Natural killer cell (primary cell): Measurements from ENCODE around the gene TYRO3. TPM values are rescaled to one million over a fixed set of nuclear protein-coding genes. Genes with fewer than 3 reads are reported as not detected.
"Not testable (repeated sequence)": the region's sequence is repeated elsewhere in the genome, so short reads cannot be mapped to it uniquely, and the experiment has no call there.

Experiments
- ATAC-seq, 3 donors: fragments of 150-1000 bp in 2 of 3; fragments of 200-7000 bp in 1 of 3; cut with Tn5 transposase; 1 replicate in 1 of 3; 2 replicates in 2 of 3; pipeline ENCODE4 v1.10.0; 2021; ENCODE audit warnings: mild to moderate bottlenecking in 2 of 3, moderate library complexity in 2 of 3
- DNase-seq, 2 donors: peaks; one replicate each; pipeline versions ENCODE4 v3.0.0 to v3.0.0-alpha.2; 2013 to 2021; ENCODE audit warnings: mixed read lengths in 1 of 2
- H3K27ac ChIP-seq: one replicate; pipeline ENCODE4 v1.5.1; 2013; ENCODE audit warnings: mild to moderate bottlenecking, low read length
- H3K27me3 ChIP-seq: one replicate; pipeline ENCODE4 v1.6.1; 2013; ENCODE audit warnings: low read length; ENCODE audit not compliant: control insufficient read depth, insufficient read depth
- H3K36me3 ChIP-seq: one replicate; pipeline ENCODE4 v1.6.1; 2013; ENCODE audit warnings: low read length; ENCODE audit not compliant: control insufficient read depth, insufficient read depth
- H3K4me1 ChIP-seq: one replicate; pipeline ENCODE4 v1.6.1; 2013; ENCODE audit warnings: low read length; ENCODE audit not compliant: control insufficient read depth, insufficient read depth
- H3K4me3 ChIP-seq: one replicate; pipeline ENCODE4 v1.5.1; 2013; ENCODE audit warnings: low read length
- H3K9me3 ChIP-seq: one replicate; pipeline ENCODE4 v1.6.1; 2013; ENCODE audit warnings: low read length; ENCODE audit not compliant: control insufficient read depth, insufficient read depth
- H3K27ac Mint-ChIP-seq, 2 donors: one replicate each; pipeline ENCODE4 v1.8.0; 2022; ENCODE audit warnings: mild to moderate bottlenecking in 2 of 2, mixed read lengths in 2 of 2, moderate library complexity in 1 of 2
- H3K27me3 Mint-ChIP-seq, 2 donors: one replicate each; pipeline ENCODE4 v1.8.0; 2022; ENCODE audit warnings: low read depth in 2 of 2, mixed read lengths in 2 of 2
- H3K36me3 Mint-ChIP-seq: one replicate; pipeline ENCODE4 v1.8.0; 2022; ENCODE audit warnings: mixed read lengths
- H3K4me1 Mint-ChIP-seq, 2 donors: one replicate each; pipeline ENCODE4 v1.8.0; 2022; ENCODE audit warnings: mixed read lengths in 2 of 2
- H3K4me3 Mint-ChIP-seq: one replicate; pipeline ENCODE4 v1.8.0; 2022; ENCODE audit warnings: mild to moderate bottlenecking, moderate library complexity, mixed read lengths
- H3K9me3 Mint-ChIP-seq, 2 donors: one replicate each; pipeline ENCODE4 v1.8.0; 2022; ENCODE audit warnings: mixed read lengths in 2 of 2
- WGBS: methylation state at CpG from one replicate; pipeline ENCODE4 v1.1.7; 2013; ENCODE audit warnings: missing lambda C conversion rate; ENCODE audit not compliant: insufficient coverage; 5-methylcytosine and 5-hydroxymethylcytosine counted together
- intact Hi-C: fragments of 100-400 bp; cut with micrococcal nuclease; formaldehyde crosslinking; loops from one replicate; pipeline ENCODE4 v1.14.2; 2022
- total RNA-seq, 4 donors: library from RNA; stranded (reverse); fragments of 120-200 nt in 1 of 4; gene quantifications; one replicate each; pipeline versions ENCODE4 v1.2.3 to v1.2.4, GENCODE V29; 2013 to 2022
- TF ChIP-seq, protein P1 (sequence below): fragments of 200-600 bp; IDR thresholded peaks from one replicate; pipeline ENCODE4 v1.8.0; 2022; ENCODE audit warnings: antibody characterized with exemption

TYRO3 gene
- total RNA-seq, 3 donors from 2014 or later (not counting 1 experiment from before 2014, with no cell fraction given): 0.25 to 0.80 (median 0.36) TPM

DNA sequence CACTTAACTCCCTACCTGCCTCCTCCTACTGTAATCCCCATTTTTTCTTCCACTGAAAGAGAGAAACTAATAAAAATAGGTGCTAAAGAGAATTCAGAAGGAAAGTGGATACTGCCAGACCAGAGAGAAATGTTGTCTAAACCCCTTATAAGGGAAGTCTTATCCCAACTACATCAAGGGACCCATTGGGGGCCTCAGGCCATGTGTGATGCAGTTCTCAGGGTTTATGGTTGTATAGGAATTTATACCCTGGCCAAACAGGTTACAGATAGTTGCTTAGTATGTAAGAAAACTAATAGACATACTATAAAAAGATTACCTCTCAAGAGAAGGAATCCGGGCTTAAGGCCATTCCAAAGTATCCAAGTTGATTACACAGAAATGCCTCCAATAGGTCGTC lies 30.6 kb downstream of the TYRO3 start:
- not testable (repeated sequence) for H3K36me3 Mint-ChIP-seq, H3K27ac Mint-ChIP-seq, H3K36me3 ChIP-seq, ATAC-seq, H3K4me1 ChIP-seq, H3K4me3 Mint-ChIP-seq, H3K9me3 Mint-ChIP-seq, DNase-seq, H3K9me3 ChIP-seq, H3K4me3 ChIP-seq, H3K27ac ChIP-seq
- intact Hi-C loops: loop anchor here (10.0 kb wide), 1 partner anchor 125 kb away; no protein-coding TSS in a partner anchor
- H3K4me1 Mint-ChIP-seq: peaks cover 10% of the 10 kb centered on the region in 2 donors
- peaks cover 11% of the 10 kb centered on the region for H3K27me3 ChIP-seq
- WGBS: no CpG with 5 or more reads among the region's 2 CpGs
- peaks cover 32 to 52% of the 10 kb centered on the region in 2 donors for H3K27me3 Mint-ChIP-seq

GRCh38 chr15:41591217-41591616 lies 32.2 kb downstream of the TYRO3 start:
- intact Hi-C loops, H3K4me1 ChIP-seq, H3K4me1 Mint-ChIP-seq, H3K27me3 ChIP-seq, H3K36me3 Mint-ChIP-seq, H3K9me3 Mint-ChIP-seq, ATAC-seq, H3K27ac ChIP-seq, H3K4me3 Mint-ChIP-seq, H3K4me3 ChIP-seq, H3K9me3 ChIP-seq, DNase-seq, H3K36me3 ChIP-seq, H3K27ac Mint-ChIP-seq: not testable (repeated sequence)
- 86% methylated on average over 5 of the region's 6 CpGs for WGBS
- H3K27me3 Mint-ChIP-seq: peaks cover 24 to 47% of the 10 kb centered on the region in 2 donors

DNA sequence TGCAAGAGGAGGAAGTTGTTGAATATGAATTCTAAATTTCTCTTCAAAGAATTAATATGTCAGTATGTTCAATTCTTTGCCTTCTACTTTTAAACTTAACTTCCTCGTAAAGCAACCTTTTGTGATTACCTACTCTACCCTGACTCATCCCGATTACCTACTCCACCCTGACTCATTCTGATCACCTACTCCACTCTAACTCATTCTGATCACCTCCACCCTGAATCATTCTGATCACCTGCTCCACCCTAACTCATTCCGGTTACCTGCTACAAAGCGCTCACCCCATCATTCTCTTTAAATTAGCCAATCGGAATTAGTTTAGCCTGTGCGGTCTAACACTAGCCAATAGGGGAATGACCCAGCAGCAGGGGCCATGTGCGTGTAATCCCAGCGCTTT lies 33.7 kb downstream of the TYRO3 start:
- WGBS: 90% methylated on average over 8 of the region's 8 CpGs
- not testable (repeated sequence) for DNase-seq

GRCh38 chr15:41594801-41595746 lies 36.1 kb downstream of the TYRO3 start:
- Histone ChIP-seq H3K9me3 (no peaks in the 10 kb centered on the region), H3K4me1 (no peaks in the 10 kb centered on the region), H3K27ac (no peak overlapping the region), H3K36me3 (no peaks in the 10 kb centered on the region), H3K27me3 (no peaks in the 10 kb centered on the region), H3K4me3 (no peak overlapping the region)
- H3K4me3 Mint-ChIP-seq: no peak overlapping the region
- TF ChIP-seq, protein P1, sequence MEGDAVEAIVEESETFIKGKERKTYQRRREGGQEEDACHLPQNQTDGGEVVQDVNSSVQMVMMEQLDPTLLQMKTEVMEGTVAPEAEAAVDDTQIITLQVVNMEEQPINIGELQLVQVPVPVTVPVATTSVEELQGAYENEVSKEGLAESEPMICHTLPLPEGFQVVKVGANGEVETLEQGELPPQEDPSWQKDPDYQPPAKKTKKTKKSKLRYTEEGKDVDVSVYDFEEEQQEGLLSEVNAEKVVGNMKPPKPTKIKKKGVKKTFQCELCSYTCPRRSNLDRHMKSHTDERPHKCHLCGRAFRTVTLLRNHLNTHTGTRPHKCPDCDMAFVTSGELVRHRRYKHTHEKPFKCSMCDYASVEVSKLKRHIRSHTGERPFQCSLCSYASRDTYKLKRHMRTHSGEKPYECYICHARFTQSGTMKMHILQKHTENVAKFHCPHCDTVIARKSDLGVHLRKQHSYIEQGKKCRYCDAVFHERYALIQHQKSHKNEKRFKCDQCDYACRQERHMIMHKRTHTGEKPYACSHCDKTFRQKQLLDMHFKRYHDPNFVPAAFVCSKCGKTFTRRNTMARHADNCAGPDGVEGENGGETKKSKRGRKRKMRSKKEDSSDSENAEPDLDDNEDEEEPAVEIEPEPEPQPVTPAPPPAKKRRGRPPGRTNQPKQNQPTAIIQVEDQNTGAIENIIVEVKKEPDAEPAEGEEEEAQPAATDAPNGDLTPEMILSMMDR: no peak
- peaks cover 15 to 38% of the 10 kb centered on the region in 2 donors for H3K27me3 Mint-ChIP-seq
- no peak for DNase-seq
- 94% methylated on average over 10 of the region's 10 CpGs for WGBS
- H3K9me3 Mint-ChIP-seq: no peaks in the 10 kb centered on the region
- no peaks in the 10 kb centered on the region for H3K4me1 Mint-ChIP-seq
- no peak for ATAC-seq
- no peak overlapping the region for H3K27ac Mint-ChIP-seq
- intact Hi-C loops: no loop called here
- H3K36me3 Mint-ChIP-seq: no peaks in the 10 kb centered on the region

More for the DNA sequence above, 33.7 kb downstream of the TYRO3 start:
- H3K9me3 ChIP-seq, H3K36me3 Mint-ChIP-seq, H3K4me3 ChIP-seq, H3K4me3 Mint-ChIP-seq, ATAC-seq, H3K36me3 ChIP-seq, H3K27me3 ChIP-seq, H3K27ac Mint-ChIP-seq, H3K9me3 Mint-ChIP-seq, H3K4me1 ChIP-seq, intact Hi-C loops, H3K4me1 Mint-ChIP-seq, H3K27ac ChIP-seq: not testable (repeated sequence)
- peaks cover 15 to 39% of the 10 kb centered on the region in 2 donors for H3K27me3 Mint-ChIP-seq

- 80% methylated on average over 4 of the region's 4 CpGs for WGBS
- TF ChIP-seq, protein P1: no peak
- DNase-seq (no peak), ATAC-seq (no peak)
- H3K27me3 Mint-ChIP-seq: peaks cover 9 to 21% of the 10 kb centered on the region in 2 donors
- no peak overlapping the region for H3K27ac Mint-ChIP-seq
- no peaks in the 10 kb centered on the region for H3K4me1 Mint-ChIP-seq
- no peaks in the 10 kb centered on the region for H3K36me3 Mint-ChIP-seq
- Histone ChIP-seq H3K27me3 (no peaks in the 10 kb centered on the region), H3K4me3 (no peak overlapping the region), H3K27ac (no peak overlapping the region), H3K9me3 (no peaks in the 10 kb centered on the region), H3K4me1 (no peaks in the 10 kb centered on the region), H3K36me3 (no peaks in the 10 kb centered on the region)
- no peaks in the 10 kb centered on the region for H3K9me3 Mint-ChIP-seq
- no peak overlapping the region for H3K4me3 Mint-ChIP-seq
- intact Hi-C loops: no loop called here
These were observed 38.0 kb downstream of the TYRO3 start for GRCh38 chr15:41596972-41597371.
